Pons (tissue), 1 donor: Measurements from ENCODE around the gene CDRT15L2.
"Not testable (repeated sequence)": the region's sequence is repeated elsewhere in the genome, so short reads cannot be mapped to it uniquely, and the experiment has no call there.

ENCODE experiments used
- DNase-seq: peaks from one replicate; pipeline ENCODE4 v3.0.0-alpha.2; 2016; ENCODE audit warnings: low spot score

Gene CDRT15L2

GRCh38 chr17:20573216-20573615, 6.3 kb upstream of the CDRT15L2 start:
- not testable (repeated sequence) for DNase-seq

- DNase-seq, result not testable (repeated sequence)
Measured at GRCh38 chr17:20575071-20575470, 4.5 kb upstream of the CDRT15L2 start.

GRCh38 chr17:20583891-20584577, 4.5 kb downstream of the CDRT15L2 start:
- DNase-seq, result not testable (repeated sequence)

GRCh38 chr17:20588744-20589453, 9.4 kb downstream of the CDRT15L2 start:
- not testable (repeated sequence) for DNase-seq

GRCh38 chr17:20589454-20589810, 9.9 kb downstream of the CDRT15L2 start:
- DNase-seq, result not testable (repeated sequence)

- DNase-seq, result not testable (repeated sequence)
Measured at GRCh38 chr17:20591040-20591439, 11.5 kb downstream of the CDRT15L2 start.

- DNase-seq, result not testable (repeated sequence)
Measured at GRCh38 chr17:20605568-20605967, 26.0 kb downstream of the CDRT15L2 start.

- not testable (repeated sequence) for DNase-seq
Measured at GRCh38 chr17:20609490-20609889, 30.0 kb downstream of the CDRT15L2 start.

GRCh38 chr17:20611309-20611708, 31.8 kb downstream of the CDRT15L2 start:
- DNase-seq, result no peak

GRCh38 chr17:20612635-20613034, 33.1 kb downstream of the CDRT15L2 start:
- DNase-seq, result no peak

- no peak for DNase-seq
Measured at GRCh38 chr17:20613248-20613647, 33.7 kb downstream of the CDRT15L2 start.

GRCh38 chr17:20613905-20614304, 34.4 kb downstream of the CDRT15L2 start:
- no peak for DNase-seq

GRCh38 chr17:20615461-20615860, 35.9 kb downstream of the CDRT15L2 start:
- DNase-seq, result not testable (repeated sequence)
